Stimulated activated CD8-positive, alpha-beta memory T cell treated with anti-CD3 and anti-CD28 coated beads, Interleukin-4, amount 100 ng/mL, for 24 hours (primary cell): Measurements from ENCODE around the gene SOX5.
"Not testable (repeated sequence)": the region's sequence is repeated elsewhere in the genome, so short reads cannot be mapped to it uniquely, and the experiment has no call there.

ENCODE experiments used
- DNase-seq: peaks from one replicate; pipeline ENCODE4 v3.0.0-alpha.2; 2020; ENCODE audit warnings: low read depth

SOX5 gene

DNA sequence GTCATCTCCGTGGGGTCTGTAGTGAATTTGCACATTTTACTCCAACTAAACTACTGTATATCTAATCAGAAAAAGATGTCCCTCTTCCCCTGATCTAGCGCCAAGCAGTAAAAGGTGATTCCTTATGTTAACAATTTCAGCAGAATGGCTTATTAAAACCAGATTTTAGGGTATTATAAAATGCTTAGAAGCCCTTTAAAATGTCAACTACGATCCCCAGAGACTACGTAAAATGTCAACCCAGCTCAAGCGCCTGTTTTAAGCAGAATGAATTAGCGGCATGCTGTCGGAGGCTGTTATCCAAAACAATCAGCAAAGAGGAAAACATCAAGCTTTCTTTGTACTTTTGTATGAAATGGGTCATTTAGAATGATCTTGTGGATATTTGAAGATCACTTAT, 408.9 kb downstream of the SOX5 start:
- DNase-seq = no peak

DNA sequence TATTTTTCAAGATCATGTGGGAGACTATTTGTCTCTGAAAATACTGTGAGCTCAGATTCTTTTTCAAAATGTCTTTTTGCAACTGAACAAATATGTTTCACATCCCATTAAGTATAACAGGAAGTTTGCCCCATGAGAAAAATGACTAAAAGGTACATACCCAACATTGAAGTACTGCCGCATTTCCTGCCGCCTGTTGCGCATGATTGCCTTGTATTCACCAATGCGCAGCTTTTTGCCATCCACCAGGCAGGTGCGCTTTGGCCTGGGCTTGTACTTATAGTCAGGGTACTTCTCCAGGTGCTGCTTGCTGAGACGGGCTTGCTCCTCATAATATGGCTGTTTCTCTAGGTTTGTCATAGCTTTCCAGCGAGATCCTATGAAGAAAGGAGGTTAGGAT, 413.2 kb downstream of the SOX5 start:
- DNase-seq = no peak

DNA sequence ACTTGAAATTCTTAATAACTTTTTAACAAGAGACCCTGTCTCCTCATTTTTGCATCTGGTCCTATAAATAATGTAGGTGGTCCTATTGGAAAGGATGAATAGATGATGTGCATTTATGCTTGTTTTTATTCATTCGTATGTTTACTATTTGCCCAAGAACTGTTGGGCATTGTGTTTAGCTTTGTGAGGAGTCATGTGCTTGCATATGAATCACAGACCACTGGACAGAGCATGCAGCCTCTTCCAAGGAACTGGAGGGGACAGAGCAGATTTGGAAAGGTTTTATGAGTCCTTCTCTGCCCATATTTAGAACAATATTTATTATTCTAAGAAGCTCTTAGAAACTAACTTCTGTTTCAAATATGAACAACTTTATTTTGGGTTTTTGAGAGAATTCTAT, 414.0 kb downstream of the SOX5 start:
- DNase-seq = no peak

DNA sequence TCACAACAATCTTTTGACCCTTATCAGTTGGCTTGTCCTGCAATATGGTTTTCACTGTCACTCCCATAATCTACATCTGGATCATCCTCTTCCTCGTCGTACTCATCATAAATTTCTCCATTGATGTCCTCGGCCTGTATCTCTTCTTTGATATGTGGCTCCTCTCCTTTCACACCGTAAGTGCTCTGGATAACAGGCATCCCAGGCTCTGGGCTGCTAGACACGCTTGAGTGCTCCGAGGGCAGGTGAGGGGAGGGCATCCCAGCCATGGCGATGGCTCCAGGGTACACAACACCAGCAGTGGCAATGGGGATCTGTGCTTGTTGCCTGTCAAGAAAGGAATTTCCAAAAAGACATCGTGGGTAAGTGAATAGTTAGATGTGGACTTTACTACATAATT, 415.3 kb downstream of the SOX5 start:
- DNase-seq = no peak

DNA sequence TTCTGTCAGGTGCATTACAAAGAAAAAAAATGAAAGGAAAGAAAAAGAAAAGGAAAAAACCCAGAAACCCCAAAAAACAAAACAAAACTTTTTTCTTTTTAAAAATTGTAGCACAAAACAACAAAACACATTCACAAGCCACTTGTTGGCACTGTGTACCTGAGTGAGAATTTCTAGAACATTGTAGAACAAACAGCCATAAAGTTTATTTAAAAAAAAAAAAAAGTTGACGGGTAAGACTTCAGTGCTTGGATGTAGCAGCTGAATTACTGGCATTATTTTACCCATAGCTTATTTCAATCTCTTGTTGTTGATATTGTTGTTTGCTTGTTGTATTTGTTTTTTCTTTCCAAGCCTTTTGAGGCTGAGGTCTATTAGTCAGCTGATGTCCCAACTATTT, 415.8 kb downstream of the SOX5 start:
- no peak for DNase-seq

DNA sequence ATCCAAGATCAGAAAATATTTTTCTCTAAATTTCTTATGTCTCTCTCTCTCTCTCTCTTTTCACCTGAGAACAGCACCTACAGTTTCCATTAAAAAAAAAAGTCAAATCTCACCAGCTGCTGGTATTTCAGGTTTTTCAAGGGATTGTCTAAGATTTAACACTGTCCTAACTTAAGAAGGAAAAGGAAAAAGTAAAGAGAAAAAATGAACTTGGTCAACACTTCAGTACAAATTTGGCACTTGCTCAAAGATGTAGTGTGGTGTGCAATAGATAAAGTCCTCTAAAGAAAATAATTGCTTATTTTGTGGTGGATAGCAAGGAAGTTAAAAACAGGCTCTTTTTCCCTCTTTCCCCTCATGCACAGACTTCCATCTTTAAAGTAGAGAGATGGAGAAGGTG, 416.2 kb downstream of the SOX5 start:
- no peak for DNase-seq

DNA sequence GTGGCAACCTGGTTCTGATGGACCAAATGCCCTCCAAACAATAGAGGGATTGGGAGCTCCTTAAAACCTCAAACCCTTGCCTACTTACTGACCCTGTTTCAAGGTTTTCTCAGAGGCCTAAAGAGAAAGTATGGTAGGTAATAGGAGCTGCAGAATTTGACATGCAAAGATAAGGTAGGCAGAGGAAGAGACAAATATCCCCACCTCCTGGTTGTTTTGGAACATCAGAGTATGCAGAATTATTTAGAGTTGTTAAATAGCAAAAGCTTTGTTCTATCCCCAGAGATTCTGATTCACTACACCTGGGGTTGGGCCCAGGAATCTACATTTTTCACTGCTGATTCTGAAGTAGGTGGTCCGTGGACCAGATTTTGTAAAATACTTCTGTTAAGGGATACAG, 421.2 kb downstream of the SOX5 start:
- no peak for DNase-seq

DNA sequence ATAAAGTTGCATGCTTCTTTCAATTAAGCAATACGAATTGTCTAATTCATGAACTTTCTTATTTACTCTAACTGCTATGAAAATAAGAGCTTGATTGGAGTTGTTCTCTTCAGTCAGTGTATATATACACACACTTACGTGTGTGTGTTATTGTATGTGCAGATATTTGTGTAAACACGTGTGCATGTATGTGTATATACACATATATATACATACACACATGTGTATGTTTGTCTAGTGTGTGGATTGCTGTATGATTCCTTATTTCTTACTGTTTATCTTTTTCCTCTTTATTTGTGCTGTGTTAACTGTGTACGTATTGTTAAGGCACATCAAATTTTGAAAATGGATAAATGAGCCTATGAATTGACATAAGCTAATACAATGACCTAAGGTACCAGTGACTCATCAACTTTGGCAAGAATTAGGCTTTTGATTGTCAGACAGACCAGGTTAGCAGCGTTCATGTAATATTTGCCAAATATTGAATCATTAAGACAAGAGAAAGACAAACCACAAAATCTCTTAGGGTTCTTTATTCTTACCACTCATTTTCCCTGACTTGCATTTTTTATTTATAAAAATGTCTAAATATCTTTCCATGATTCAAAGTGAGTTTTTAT, 423.9 kb downstream of the SOX5 start:
- DNase-seq = no peak

DNA sequence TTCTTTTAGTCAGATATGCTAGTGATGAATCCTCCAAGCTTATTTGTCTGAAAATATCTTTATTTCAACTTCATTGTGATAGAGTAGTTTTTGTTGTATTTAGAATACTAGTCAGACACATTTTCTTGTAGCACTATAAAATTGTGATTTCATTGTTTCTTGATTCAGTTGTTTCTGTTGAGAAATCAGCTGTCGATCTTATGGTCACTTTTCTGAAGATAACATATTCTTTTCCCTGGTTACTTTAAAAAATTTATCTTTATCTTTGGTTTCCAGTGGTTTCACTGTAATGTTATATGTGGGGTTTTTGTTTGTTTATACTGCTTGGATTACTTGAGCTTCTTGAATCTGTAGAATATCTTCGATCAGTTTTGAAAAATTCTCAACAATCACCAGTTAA, 426.1 kb downstream of the SOX5 start:
- no peak for DNase-seq

DNA sequence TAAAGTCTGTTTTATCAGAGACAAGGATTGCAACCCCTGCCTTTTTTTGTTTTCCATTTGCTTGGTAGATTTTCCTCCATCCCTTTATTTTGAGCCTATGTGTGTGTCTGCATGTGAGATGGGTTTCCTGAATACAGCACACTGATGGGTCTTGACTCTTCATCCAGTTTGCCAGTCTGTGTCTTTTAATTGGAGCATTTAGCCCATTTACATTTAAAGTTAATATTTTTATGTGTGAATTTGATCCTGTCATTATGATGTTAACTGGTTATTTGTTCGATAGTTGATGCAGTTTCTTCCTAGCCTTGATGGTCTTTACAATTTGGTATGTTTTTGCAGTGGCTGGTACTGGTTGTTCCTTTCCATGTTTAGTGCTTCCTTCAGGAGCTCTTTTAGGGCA, 430.0 kb downstream of the SOX5 start:
- not testable (repeated sequence) for DNase-seq

DNA sequence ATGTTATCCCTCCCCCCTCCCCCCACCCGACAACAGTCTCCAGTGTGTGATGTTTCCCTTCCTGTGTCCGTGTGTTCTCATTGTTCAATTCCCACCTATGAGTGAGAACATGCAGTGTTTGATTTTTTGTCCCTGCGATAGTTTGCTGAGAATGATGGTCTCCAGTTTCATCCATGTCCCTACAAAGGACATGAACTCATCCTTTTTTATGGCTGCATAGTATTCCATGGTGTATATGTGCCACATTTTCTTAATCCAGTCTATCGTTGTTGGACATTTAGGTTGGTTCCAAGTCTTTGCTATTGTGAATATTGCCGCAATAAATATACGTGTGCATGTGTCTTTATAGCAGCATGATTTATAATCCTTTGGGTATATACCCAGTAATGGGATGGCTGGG, 433.7 kb downstream of the SOX5 start:
- not testable (repeated sequence) for DNase-seq

DNA sequence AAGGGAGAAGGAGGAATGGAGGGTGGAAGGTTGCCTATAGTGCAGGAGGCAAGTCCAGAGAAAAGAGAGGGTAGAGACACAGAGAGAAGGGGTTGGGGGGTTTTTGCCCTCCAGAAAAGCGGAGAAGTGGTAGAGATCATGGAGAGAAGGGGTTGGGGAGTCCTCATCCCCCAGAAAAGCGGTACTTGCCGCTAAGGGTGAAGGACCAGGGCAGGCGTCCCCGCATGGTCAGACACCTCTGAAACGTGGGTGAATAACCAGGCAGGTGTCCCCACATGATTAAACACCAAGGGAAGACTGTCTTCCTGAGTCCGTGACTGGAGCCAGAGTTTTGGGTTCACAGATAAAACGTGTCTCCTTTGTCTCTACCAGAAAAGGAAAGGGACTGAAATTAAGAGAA, 439.0 kb downstream of the SOX5 start:
- DNase-seq = no peak

DNA sequence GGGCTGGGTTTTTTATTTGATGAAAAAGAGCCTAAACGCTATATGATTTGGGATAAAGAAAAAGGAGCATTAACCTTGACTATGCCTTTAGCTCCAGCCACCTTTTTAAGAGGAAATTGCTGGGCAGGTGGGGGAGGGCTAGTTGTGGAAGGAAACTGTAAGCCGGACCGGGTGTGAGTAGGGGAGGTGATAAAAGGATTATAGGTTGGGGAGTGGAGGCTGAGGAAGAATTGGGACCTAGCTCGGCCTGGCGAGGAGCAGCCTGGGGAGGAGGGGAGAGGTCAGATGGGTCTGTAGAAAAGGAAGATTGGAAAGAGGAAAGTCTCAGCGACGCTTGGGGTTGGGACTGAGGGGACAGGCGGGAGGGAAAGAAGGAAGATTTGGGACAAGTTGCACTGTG, 439.6 kb downstream of the SOX5 start:
- DNase-seq = not testable (repeated sequence)

DNA sequence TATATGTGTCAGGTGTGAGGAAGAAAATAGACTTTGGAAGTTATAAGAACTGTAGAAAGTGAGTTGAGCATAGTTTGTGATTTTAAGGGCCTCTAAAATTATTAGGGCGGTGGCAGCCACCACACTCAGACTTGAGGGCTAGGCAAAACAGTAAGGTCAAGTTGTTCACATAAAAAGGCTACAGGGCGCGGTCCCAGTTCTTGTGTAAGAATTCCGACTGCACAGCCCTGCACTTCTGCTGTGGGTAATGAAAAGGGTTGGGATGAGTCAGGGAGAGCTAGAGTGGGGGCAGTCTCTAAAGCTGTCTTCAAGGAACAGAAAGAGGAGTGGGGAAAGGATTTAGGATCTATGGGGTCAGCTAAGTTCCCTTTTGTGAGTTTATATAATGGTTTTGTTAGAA, 441.7 kb downstream of the SOX5 start:
- not testable (repeated sequence) for DNase-seq

DNA sequence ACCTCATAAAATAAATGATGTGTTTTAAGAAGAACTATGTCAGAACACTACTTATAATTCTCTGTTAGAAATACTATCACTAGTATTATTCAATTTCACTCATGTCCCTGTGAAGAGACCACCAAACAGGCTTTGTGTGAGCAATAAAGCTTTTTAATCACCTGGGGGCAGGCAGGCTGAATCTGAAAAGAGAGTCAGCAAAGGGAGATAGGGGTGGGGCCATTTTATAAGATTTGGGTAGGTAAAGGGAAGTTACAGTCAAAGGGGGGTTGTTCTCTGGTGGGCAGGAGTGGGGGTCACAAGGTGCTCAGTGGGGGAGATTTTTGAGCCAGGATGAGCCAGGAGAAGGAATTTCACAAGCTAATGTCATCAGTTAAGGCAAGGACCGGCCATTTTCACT, 443.7 kb downstream of the SOX5 start:
- not testable (repeated sequence) for DNase-seq

DNA sequence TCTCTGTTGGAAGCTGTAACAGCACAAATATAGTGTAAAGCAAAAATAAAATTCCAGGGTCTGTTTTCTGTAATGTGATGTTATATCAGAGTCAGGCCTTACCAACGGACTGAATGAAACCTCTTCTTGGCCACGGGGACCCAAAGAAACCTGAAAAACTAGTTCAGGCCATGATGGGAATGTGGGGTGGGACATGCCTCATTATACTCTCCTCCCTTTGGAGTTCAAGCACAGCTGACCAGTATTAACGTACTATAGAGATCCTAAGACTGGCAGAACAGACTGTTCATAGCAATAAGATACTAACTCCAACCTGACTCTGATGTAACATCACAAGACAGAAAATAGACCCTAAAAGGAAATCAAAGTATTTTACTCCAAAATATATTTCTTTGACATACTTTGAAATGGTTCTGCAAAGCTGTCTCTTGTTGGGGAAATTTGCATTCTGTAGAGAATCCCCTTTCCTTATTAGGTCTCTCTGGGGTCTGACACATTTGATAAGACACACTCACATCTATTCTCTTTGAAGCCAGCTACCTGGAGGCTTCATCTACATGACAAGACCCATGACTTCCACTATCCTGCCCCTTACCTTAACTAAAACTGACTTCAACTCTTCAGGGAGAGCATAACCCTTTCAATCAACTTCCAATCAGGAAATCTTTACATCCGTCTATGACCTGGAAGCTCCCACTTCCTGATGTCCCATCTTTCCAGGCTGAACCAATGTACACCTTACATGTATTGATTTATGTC, 444.6 kb downstream of the SOX5 start:
- DNase-seq = no peak

DNA sequence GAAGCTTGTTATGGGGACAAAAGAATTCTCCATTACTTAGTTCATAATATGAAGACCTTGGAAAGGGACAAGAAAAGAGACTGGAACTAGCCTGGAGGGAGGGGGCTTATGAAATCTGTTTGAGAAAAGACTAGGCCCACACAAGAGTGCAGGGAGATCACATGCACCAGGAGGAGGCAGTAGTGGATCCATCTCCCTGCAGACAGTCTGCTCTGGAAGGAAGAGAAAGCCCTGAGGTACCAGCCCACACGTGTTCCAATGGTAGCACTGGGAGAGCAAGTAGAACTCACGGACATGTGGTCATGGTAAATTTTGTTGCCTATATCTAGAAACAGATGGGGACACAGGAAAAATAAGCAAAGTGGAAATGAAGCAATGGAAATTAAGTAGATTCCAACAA, 445.4 kb downstream of the SOX5 start:
- DNase-seq = no peak

DNA sequence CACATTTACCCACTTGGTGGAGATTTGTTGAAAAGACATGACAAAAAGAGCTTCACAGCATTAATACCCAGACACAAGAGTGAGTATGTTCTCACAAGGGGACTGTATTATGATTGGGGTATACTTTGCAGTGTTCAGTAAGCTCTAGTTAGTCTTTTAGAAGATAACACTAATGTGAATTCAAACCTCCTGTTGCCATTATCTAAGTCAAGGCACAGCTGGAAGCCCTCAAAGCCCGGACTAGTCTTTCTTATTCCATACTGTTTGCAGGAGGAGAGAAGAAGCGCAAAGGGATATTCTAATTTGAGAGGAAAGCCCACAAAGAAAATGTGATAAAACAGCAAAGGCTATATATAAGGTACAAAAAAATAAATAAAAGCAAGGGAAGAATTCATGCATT, 445.9 kb downstream of the SOX5 start:
- DNase-seq = no peak

DNA sequence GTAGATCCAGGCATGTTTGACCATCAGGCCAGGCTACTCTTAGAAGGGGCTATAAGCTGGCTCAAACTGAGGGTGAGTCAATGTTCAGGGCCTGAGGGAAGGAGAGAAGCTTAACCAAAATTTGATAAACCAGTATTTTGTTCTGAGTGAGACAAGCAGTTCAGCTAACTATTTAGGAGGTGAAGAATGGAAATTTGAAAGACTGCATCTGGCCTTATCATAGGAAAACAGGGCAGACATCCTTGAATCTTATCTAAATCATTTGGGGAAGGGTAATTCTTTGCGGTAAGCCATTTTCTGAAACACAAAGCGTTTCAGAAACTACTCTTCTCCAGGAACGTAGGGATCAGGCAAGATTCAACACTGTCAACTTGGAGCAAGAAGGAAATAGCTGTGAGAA, 447.2 kb downstream of the SOX5 start:
- no peak for DNase-seq

DNA sequence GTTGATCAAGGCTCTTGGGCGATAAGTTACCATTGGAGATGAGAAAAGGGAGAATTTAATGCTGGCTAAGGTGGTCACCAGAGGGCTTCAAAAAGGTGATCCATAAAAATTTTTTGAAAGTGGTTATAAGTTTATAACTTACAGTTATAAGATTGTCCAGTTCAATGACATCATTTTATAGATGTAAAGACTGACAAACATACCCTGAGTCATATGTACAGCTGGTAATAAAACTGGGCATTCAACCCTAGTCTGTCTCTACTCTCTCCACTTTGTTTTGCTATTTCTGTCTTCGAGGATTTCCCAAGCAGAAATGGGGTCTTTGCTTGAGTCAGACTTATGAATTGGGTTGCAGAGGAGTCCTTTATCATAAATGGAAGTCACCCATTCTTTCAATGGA, 454.0 kb downstream of the SOX5 start:
- no peak for DNase-seq

DNA sequence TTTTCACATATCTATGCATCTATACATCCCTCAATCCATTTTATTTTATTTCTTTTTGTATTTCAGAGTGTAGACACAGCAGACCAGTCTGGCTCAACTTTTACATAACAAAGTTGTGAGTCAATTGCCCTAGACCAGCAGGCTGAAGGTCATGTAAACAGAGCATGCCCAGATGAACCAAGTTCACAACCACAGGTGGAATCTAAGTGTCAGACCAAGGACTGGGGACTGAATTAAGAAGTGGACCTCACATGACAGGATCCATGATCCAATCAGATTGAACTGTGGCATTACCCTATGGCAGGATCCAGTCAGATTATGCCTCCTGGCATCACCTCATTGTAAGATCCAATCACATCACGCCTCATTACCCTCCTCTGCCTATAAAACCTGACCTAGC, 455.8 kb downstream of the SOX5 start:
- DNase-seq = no peak

DNA sequence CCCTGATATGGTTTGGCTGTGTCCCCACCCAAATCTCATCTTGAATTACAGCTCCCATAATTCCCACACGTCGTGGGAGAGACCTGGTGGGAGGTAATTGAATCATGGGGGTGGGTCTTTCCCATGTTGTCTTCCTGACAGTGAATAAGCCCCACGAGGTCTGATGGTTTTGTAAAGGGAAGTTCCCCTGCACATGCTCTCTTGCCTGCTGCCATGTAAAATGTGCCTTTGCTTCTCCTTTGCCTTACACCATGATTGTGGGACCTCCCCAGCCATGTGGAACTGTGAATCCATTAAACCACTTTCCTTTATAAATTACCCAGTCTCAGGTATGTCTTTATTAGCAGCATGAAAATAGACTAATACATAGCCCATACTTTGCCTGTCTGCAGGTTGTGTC, 458.4 kb downstream of the SOX5 start:
- DNase-seq = not testable (repeated sequence)

DNA sequence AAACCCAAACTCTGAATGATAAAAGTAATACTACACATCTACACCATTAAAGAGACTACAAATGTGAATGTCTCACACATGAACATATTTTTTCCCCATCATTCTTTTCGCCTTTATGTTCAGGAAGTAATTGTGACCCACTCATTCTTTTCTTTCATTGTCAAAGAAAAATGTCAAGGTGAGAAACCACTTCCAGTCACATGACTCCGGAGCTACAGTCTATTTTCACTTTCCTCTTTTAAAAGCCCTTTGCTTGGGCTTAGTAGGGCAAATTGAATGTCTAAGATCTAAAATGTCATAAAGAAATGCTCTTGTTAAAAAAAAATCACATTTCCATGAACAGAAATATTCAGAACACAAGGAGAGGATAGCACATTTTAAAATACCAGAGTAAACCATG, 461.3 kb downstream of the SOX5 start:
- DNase-seq = no peak

DNA sequence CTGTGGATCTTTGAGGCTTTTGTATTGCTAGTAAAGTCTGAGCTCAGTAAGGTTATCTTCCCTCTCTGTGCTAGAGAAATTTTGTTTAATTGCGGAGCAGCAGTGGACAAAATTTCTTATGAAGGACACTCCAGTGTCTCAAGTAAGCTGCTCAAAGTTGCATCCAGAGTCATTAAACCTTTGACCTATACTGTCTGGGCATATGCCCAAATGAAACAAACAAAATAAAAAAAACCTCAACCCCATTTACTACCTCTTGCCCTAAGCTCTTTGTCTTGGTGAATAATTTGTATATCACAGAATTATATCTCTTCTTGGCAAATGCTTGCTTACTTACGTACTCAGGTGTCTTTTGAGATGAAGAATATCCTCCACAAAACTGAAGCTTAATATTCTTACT, 465.2 kb downstream of the SOX5 start:
- DNase-seq = no peak
